Esophagus muscularis mucosa (tissue), 3 donors: ENCODE measurements around the gene TMEM156.

ENCODE experiments used
- POLR2A ChIP-seq: fragments of 450-650 bp; IDR thresholded peaks from one replicate; pipeline ENCODE4 v1.6.1; 2017; ENCODE audit warnings: antibody characterized with exemption, moderate library complexity, mild to moderate bottlenecking, low read depth
- TF ChIP-seq, protein P1 (sequence below), 3 experiments: fragments of 200-600 bp in 2 of 3; fragments of 450-650 bp in 1 of 3; sonication (generic) in 2 of 3; IDR thresholded peaks; one replicate each; pipeline ENCODE4 v1.5.1; 2017 to 2019; ENCODE audit warnings: antibody characterized with exemption in 3 of 3, mild to moderate bottlenecking in 2 of 3, moderate library complexity in 1 of 3

DNA sequence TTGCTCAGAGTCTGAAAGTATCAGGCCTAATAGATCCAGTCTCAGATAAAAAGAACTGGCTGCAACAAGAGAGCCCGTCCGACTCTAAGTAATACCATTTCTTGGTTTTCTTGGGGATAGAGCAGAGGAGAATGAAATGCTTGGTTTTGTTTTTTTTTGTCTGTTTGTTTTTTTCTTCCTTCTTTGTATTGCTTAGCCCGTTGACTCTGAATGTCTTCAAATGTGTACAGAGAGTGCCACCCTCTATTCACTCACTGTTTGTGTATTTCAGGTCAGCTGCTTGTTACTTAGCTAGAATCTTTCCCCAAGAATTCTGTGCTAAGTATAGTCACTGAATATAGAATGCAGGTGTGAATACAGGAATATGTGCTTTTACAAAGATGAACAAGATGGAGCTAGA, 5.7 kb upstream of the TMEM156 start:
- TF ChIP-seq, protein P1, sequence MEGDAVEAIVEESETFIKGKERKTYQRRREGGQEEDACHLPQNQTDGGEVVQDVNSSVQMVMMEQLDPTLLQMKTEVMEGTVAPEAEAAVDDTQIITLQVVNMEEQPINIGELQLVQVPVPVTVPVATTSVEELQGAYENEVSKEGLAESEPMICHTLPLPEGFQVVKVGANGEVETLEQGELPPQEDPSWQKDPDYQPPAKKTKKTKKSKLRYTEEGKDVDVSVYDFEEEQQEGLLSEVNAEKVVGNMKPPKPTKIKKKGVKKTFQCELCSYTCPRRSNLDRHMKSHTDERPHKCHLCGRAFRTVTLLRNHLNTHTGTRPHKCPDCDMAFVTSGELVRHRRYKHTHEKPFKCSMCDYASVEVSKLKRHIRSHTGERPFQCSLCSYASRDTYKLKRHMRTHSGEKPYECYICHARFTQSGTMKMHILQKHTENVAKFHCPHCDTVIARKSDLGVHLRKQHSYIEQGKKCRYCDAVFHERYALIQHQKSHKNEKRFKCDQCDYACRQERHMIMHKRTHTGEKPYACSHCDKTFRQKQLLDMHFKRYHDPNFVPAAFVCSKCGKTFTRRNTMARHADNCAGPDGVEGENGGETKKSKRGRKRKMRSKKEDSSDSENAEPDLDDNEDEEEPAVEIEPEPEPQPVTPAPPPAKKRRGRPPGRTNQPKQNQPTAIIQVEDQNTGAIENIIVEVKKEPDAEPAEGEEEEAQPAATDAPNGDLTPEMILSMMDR (IDR thresholded peaks at IDR 0.05) = no peak
- no peak for TF ChIP-seq POLR2A
